Endothelial cell of umbilical vein (primary cell): ENCODE data around the gene THAP10. TPM values are rescaled to one million over a fixed set of nuclear protein-coding genes. Genes with fewer than 3 reads are reported as not detected.
A peak's percentile ranks its signal among the peaks of the same experiment; 100 is the strongest.

Source experiments
- BruUV-seq: library from RNA; stranded (reverse); fragments of 400-500 nt; replicated peaks from 2 replicates; lab custom pipeline; 2021; lab: Mats Ljungman, UMichigan
- CTCF ChIA-PET: fragments of 300-600, 350-600 bp; sonication (Branson Sonifier 250); formaldehyde crosslinking; loops from one replicate; lab custom pipeline; 2021; ENCODE audit warnings: antibody characterized with exemption, inconsistent platforms; lab: Charles Lee
- POLR2A ChIA-PET: fragments of 300-600, 350-600 bp; sonication (Branson Sonifier 250); formaldehyde crosslinking; loops from one replicate; lab custom pipeline; 2021; ENCODE audit warnings: antibody characterized with exemption, inconsistent platforms; lab: Charles Lee
- DNase-seq: peaks from one replicate; pipeline ENCODE4 v3.0.0-alpha.2; 2011; ENCODE audit warnings: low read depth, low spot score
- FAIRE-seq: peaks from 2 replicates; lab custom pipeline; 2011; peaks lifted over from hg19 to GRCh38; lab: Jason Lieb, UNC
- H2AFZ ChIP-seq: 2 replicates; pipeline ENCODE4 v1.6.0; 2012; ENCODE audit warnings: low read depth, low read length, control low read depth, inconsistent platforms
- H3K27ac ChIP-seq: 2 replicates; pipeline ENCODE4 v1.5.1; 2011; ENCODE audit warnings: low read depth, mild to moderate bottlenecking, control low read depth, low read length, moderate library complexity; ENCODE audit not compliant: insufficient read depth
- H3K27me3 ChIP-seq, 2 experiments: 2 replicates each; pipeline versions ENCODE4 v1.6.0 to v1.6.1; 2011; ENCODE audit warnings: low read length in 2 of 2, mixed read lengths in 1 of 2; ENCODE audit not compliant: control insufficient read depth in 2 of 2, insufficient read depth in 2 of 2
- H3K36me3 ChIP-seq, 2 experiments: 2 replicates in 1 of 2; 3 replicates in 1 of 2; pipeline ENCODE4 v1.5.1; 2011; ENCODE audit warnings: low read length in 2 of 2, mild to moderate bottlenecking in 1 of 2, moderate library complexity in 1 of 2; ENCODE audit not compliant: control insufficient read depth in 2 of 2, insufficient read depth in 2 of 2; ENCODE audit errors: extremely low read depth in 1 of 2
- H3K4me1 ChIP-seq: 3 replicates; pipeline ENCODE4 v1.5.1; 2011; ENCODE audit warnings: mild to moderate bottlenecking, low read length; ENCODE audit not compliant: control insufficient read depth, insufficient read depth; ENCODE audit errors: extremely low read depth
- H3K4me2 ChIP-seq: 2 replicates; pipeline ENCODE4 v1.6.1; 2011; ENCODE audit warnings: low read length, control low read depth, mixed read lengths; ENCODE audit not compliant: insufficient read depth
- H3K4me3 ChIP-seq, 3 experiments: fragments of 200-600 bp in 1 of 3; sonication (generic), shearing (Covaris generic) in 1 of 3; replicated peaks in 1 of 3; 2 replicates each; pipeline ENCODE4 v1.5.1; 2011 to 2016; ENCODE audit warnings: control low read depth in 3 of 3, low read length in 3 of 3, mild to moderate bottlenecking in 2 of 3, inconsistent platforms in 1 of 3, low read depth in 1 of 3, moderate library complexity in 1 of 3; ENCODE audit not compliant: insufficient read depth in 1 of 3
- H3K79me2 ChIP-seq: 2 replicates; pipeline ENCODE4 v1.6.0; 2012; ENCODE audit warnings: low read length, inconsistent platforms; ENCODE audit not compliant: control insufficient read depth, insufficient read depth
- H3K9ac ChIP-seq: replicated peaks from 2 replicates; pipeline ENCODE3; 2011; ENCODE audit warnings: low read length, control low read depth; ENCODE audit not compliant: insufficient read depth; ENCODE audit errors: extremely low read depth
- H3K9me1 ChIP-seq: replicated peaks from 3 replicates; pipeline ENCODE4 v1.6.0; 2011; ENCODE audit warnings: mild to moderate bottlenecking, low read length; ENCODE audit not compliant: control insufficient read depth, insufficient read depth; ENCODE audit errors: extremely low read depth
- H3K9me3 ChIP-seq: replicated peaks from 2 replicates; pipeline ENCODE4 v1.5.1; 2012; ENCODE audit warnings: low read length, inconsistent platforms; ENCODE audit not compliant: control insufficient read depth, insufficient read depth
- H4K20me1 ChIP-seq: replicated peaks from 2 replicates; pipeline ENCODE3; 2011; ENCODE audit warnings: mild to moderate bottlenecking, low read length; ENCODE audit not compliant: control insufficient read depth, insufficient read depth; ENCODE audit errors: extremely low read depth
- EZH2 ChIP-seq: IDR thresholded peaks from 2 replicates; pipeline ENCODE4 v1.6.1; 2012; ENCODE audit warnings: borderline replicate concordance, low read depth, mild to moderate bottlenecking, moderate library complexity, low read length, inconsistent platforms; ENCODE audit not compliant: severe bottlenecking
- FOS ChIP-seq: IDR thresholded peaks from 2 replicates; pipeline ENCODE4 v1.6.1; 2011; ENCODE audit warnings: mild to moderate bottlenecking, low read length, moderate library complexity, borderline replicate concordance; ENCODE audit not compliant: insufficient read depth
- GATA2 ChIP-seq: IDR thresholded peaks from 2 replicates; pipeline ENCODE4 v1.7.0; 2011; ENCODE audit warnings: low read depth, mild to moderate bottlenecking, moderate library complexity, mixed read lengths, low read length; ENCODE audit not compliant: insufficient read length, insufficient read depth
- JUN ChIP-seq: IDR thresholded peaks from 2 replicates; pipeline ENCODE4 v1.6.1; 2011; ENCODE audit warnings: borderline replicate concordance, low read depth; ENCODE audit not compliant: insufficient read length, insufficient read depth
- MYC ChIP-seq: IDR thresholded peaks from one replicate; pipeline ENCODE4 v1.6.1; 2011; ENCODE audit warnings: mild to moderate bottlenecking, low read depth, low read length
- POLR2A ChIP-seq: IDR thresholded peaks from 2 replicates; pipeline ENCODE4 v1.6.1; 2012; ENCODE audit warnings: low read depth, mild to moderate bottlenecking, control low read depth, low read length
- POLR2AphosphoS5 ChIP-seq: IDR thresholded peaks from 2 replicates; pipeline ENCODE4 v1.6.1; 2012; ENCODE audit warnings: low read depth, mild to moderate bottlenecking, control low read depth, low read length, moderate library complexity; ENCODE audit not compliant: insufficient read depth
- dilution Hi-C: fragments of 300-500 bp; cut with MboI; formaldehyde crosslinking; loops from one replicate; pipeline ENCODE4 v1.15.0; 2019; ENCODE audit warnings: low sequenced_read_pairs; ENCODE audit not compliant: extremely low pct_ligation_motif_present
- intact Hi-C: fragments of 100-400 bp; cut with micrococcal nuclease; formaldehyde crosslinking; loops from one replicate; pipeline ENCODE4 v1.10.0; 2022
- polyA plus RNA-seq, 4 experiments: library from polyadenylated mRNA; depleted of rRNA in 3 of 4; stranded (reverse) in 3 of 4; unstranded in 1 of 4; fragments of >200 nt; gene quantifications; 2 replicates each; pipeline versions ENCODE4 v1.2.1 to v1.2.3, GENCODE V29; 2011 to 2012; ENCODE audit warnings: missing spikeins in 1 of 4
- total RNA-seq: library from RNA; stranded (reverse); gene quantifications from 2 replicates; pipeline ENCODE4 v1.2.3, GENCODE V29; 2021
- TF ChIP-seq, protein P1 (sequence below): IDR thresholded peaks from 2 replicates; pipeline ENCODE4 v1.6.1; 2011; ENCODE audit not compliant: insufficient read depth, insufficient read length
- TF ChIP-seq, protein P2 (sequence below), 2 donors: IDR thresholded peaks; 1 replicate in 1 of 2; 2 replicates in 1 of 2; pipeline ENCODE4 v1.5.1; 2011; ENCODE audit warnings: low read length in 2 of 2, mild to moderate bottlenecking in 2 of 2, moderate library complexity in 2 of 2, control low read depth in 1 of 2, inconsistent platforms in 1 of 2, low read depth in 1 of 2; ENCODE audit not compliant: insufficient read depth in 1 of 2; ENCODE audit errors: extremely low read depth in 1 of 2

Gene THAP10
- total and polyA plus RNA-seq, 2 donors (not counting 3 experiments of a cell fraction or from before 2014, with no cell fraction given): 1.7 to 4.0 TPM

DNA sequence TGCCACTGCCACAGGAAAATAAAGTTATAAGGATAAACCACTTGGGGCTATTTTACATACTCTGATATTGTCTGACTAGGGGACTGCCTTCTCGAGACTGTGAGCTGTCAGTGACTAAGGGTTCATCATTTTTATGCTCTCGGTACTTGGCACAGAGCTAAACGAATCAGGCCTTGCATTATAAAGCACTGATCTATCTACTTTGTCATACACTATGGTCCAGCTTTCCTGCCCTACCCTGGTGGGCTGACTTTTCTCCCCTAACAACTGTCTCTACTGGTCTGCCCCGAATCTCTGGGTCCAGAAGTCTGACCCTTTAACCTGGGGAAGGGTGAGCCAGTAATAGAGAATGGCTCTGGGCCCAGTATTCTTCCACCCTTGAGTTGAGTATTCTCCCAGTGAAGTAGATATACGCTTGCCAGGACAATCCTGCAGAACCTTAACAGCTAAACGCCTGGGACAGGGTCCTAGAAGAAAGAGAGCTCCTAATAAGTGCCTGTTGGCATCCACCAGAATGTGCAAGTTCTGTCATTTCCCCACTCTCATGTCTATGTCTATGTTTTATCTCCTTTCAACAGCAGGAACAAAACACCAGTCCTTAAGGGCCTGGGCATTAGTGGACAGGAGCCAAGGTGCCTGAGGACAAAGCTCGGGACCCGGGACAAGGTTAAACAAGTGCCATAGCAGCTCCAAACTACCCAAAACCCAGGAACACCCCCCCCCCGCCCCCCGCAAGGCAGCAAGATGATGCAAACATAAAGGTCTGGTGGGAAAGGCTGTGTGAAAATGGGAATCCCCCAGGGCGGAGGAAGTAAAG is 39.5 kb downstream of the THAP10 start:
- POLR2A ChIA-PET: no interaction called here
- H3K4me3 ChIP-seq: peak overlapping the region; percentile 61 to 76 (median 66)
- peaks cover 2 to 5% of the 10 kb centered on the region in 2 experiments for H3K36me3 ChIP-seq
- peak overlapping the region; percentile 88 for H2AFZ ChIP-seq
- dilution Hi-C loops (no loop called here), intact Hi-C loops (loop anchor here (2.0 kb wide), 1 partner anchor 28 kb away; no protein-coding TSS in a partner anchor)
- peaks cover 26% of the 10 kb centered on the region for H3K4me1 ChIP-seq
- DNase-seq (peak; percentile 28), FAIRE-seq (peak; percentile 43)
- H3K9me1 ChIP-seq: no peaks in the 10 kb centered on the region
- H4K20me1 ChIP-seq: no peaks in the 10 kb centered on the region
- H3K9ac ChIP-seq: peak overlapping the region; percentile 91
- no peaks in the 10 kb centered on the region for H3K27me3 ChIP-seq
- H3K4me2 ChIP-seq: peak overlapping the region; percentile 92
- no peak overlapping the region for H3K27ac ChIP-seq
- TSS peak; percentile 31 for BruUV-seq
- CTCF ChIA-PET: interaction anchor here (0.7 to 3.7 kb wide), 10 partner anchors 12 to 130 kb away, joined by 3 to 31 read pairs (median 4); no protein-coding TSS in a partner anchor
- H3K79me2 ChIP-seq: peaks cover 4% of the 10 kb centered on the region
- TF ChIP-seq FOS (no peak), JUN (no peak), EZH2 (no peak), POLR2A (no peak), POLR2AphosphoS5 (no peak), GATA2 (no peak), MYC (no peak)
- TF ChIP-seq, protein P1, sequence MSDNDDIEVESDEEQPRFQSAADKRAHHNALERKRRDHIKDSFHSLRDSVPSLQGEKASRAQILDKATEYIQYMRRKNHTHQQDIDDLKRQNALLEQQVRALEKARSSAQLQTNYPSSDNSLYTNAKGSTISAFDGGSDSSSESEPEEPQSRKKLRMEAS: no peak
- TF ChIP-seq, protein P2, sequence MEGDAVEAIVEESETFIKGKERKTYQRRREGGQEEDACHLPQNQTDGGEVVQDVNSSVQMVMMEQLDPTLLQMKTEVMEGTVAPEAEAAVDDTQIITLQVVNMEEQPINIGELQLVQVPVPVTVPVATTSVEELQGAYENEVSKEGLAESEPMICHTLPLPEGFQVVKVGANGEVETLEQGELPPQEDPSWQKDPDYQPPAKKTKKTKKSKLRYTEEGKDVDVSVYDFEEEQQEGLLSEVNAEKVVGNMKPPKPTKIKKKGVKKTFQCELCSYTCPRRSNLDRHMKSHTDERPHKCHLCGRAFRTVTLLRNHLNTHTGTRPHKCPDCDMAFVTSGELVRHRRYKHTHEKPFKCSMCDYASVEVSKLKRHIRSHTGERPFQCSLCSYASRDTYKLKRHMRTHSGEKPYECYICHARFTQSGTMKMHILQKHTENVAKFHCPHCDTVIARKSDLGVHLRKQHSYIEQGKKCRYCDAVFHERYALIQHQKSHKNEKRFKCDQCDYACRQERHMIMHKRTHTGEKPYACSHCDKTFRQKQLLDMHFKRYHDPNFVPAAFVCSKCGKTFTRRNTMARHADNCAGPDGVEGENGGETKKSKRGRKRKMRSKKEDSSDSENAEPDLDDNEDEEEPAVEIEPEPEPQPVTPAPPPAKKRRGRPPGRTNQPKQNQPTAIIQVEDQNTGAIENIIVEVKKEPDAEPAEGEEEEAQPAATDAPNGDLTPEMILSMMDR (IDR thresholded peaks at IDR 0.05; ENCODE audit: extremely low read depth in 1 of 2, insufficient read depth in 1 of 2, low read depth in 1 of 2, low read length in 2 of 2): no peak
- H3K9me3 ChIP-seq: no peaks in the 10 kb centered on the region
